Parathyroid adenoma (tissue), 2 donors: Measurements from ENCODE around the gene FAM53A.

Experiments used
- H2AFZ ChIP-seq: fragments of 300-600 bp; sonication (generic); one replicate; pipeline ENCODE4 v1.7.0; 2017; ENCODE audit warnings: antibody characterized with exemption, mild to moderate bottlenecking
- H3K27ac ChIP-seq: fragments of 300-600 bp; sonication (generic); one replicate; pipeline ENCODE4 v1.7.0; 2017
- H3K27me3 ChIP-seq: fragments of 300-600 bp; sonication (generic); one replicate; pipeline ENCODE4 v1.7.0; 2017; ENCODE audit warnings: low read length; ENCODE audit not compliant: control insufficient read depth, insufficient read depth
- H3K36me3 ChIP-seq: fragments of 300-600 bp; sonication (generic); one replicate; pipeline ENCODE4 v1.7.0; 2017; ENCODE audit warnings: low read length; ENCODE audit not compliant: control insufficient read depth, insufficient read depth
- H3K4me1 ChIP-seq: fragments of 300-600 bp; sonication (generic); one replicate; pipeline ENCODE4 v1.7.0; 2017; ENCODE audit warnings: control low read depth
- H3K4me2 ChIP-seq: fragments of 300-600 bp; sonication (generic); one replicate; pipeline ENCODE4 v1.7.0; 2017; ENCODE audit warnings: low read length
- H3K4me3 ChIP-seq: fragments of 300-600 bp; sonication (generic); one replicate; pipeline ENCODE4 v1.7.0; 2017; ENCODE audit warnings: low read depth, low read length
- H3K79me2 ChIP-seq: fragments of 300-600 bp; sonication (generic); one replicate; pipeline ENCODE4 v1.7.0; 2017; ENCODE audit warnings: control low read depth
- H3K9ac ChIP-seq: fragments of 300-600 bp; sonication (generic); one replicate; pipeline ENCODE4 v1.7.0; 2017; ENCODE audit warnings: mild to moderate bottlenecking
- H3K9me3 ChIP-seq: fragments of 300-600 bp; sonication (generic); one replicate; pipeline ENCODE4 v1.7.0; 2017; ENCODE audit warnings: low read length; ENCODE audit not compliant: control insufficient read depth
- CTCF ChIP-seq: fragments of 300-600 bp; sonication (generic); IDR thresholded peaks from one replicate; pipeline ENCODE4 v1.7.0; 2017; ENCODE audit warnings: antibody characterized with exemption, mild to moderate bottlenecking
- donor health status: primary hyperparathyroidism.

FAM53A gene

GRCh38 chr4:1600811-1601532, 83.1 kb downstream of the FAM53A start:
- H3K4me3 ChIP-seq = no peak overlapping the region
- H3K4me2 ChIP-seq = no peak overlapping the region
- H2AFZ ChIP-seq = no peak overlapping the region
- H3K27me3 ChIP-seq = peaks cover 3% of the 10 kb centered on the region
- TF ChIP-seq CTCF = no peak
- H3K27ac ChIP-seq = no peak overlapping the region
- H3K9me3 ChIP-seq = no peaks in the 10 kb centered on the region
- H3K9ac ChIP-seq = no peak overlapping the region
- H3K79me2 ChIP-seq = no peaks in the 10 kb centered on the region
- H3K4me1 ChIP-seq = no peaks in the 10 kb centered on the region
- H3K36me3 ChIP-seq = no peaks in the 10 kb centered on the region

GRCh38 chr4:1600211-1600780, 83.8 kb downstream of the FAM53A start:
- Histone ChIP-seq H3K9ac (no peak overlapping the region), H3K36me3 (no peaks in the 10 kb centered on the region), H3K9me3 (no peaks in the 10 kb centered on the region), H2AFZ (no peak overlapping the region), H3K4me2 (no peak overlapping the region), H3K4me3 (no peak overlapping the region), H3K4me1 (no peaks in the 10 kb centered on the region), H3K27me3 (peaks cover 3% of the 10 kb centered on the region), H3K79me2 (no peaks in the 10 kb centered on the region), H3K27ac (no peak overlapping the region)
- no peak for TF ChIP-seq CTCF

- Histone ChIP-seq H3K27ac (no peak overlapping the region), H3K4me3 (no peak overlapping the region), H3K9me3 (no peaks in the 10 kb centered on the region), H3K4me1 (no peaks in the 10 kb centered on the region), H3K4me2 (no peak overlapping the region), H3K79me2 (no peaks in the 10 kb centered on the region), H3K9ac (no peak overlapping the region), H2AFZ (no peak overlapping the region), H3K36me3 (no peaks in the 10 kb centered on the region), H3K27me3 (peaks cover 3% of the 10 kb centered on the region)
- no peak for TF ChIP-seq CTCF
These were observed 84.5 kb downstream of the FAM53A start for GRCh38 chr4:1599491-1600210.

GRCh38 chr4:1599026-1599481, 85.1 kb downstream of the FAM53A start:
- TF ChIP-seq CTCF = no peak
- no peak overlapping the region for H3K27ac ChIP-seq
- H3K4me3 ChIP-seq = no peak overlapping the region
- H3K4me1 ChIP-seq = no peaks in the 10 kb centered on the region
- peaks cover 3% of the 10 kb centered on the region for H3K27me3 ChIP-seq
- no peaks in the 10 kb centered on the region for H3K36me3 ChIP-seq
- no peaks in the 10 kb centered on the region for H3K9me3 ChIP-seq
- no peaks in the 10 kb centered on the region for H3K79me2 ChIP-seq
- H3K9ac ChIP-seq = no peak overlapping the region
- H3K4me2 ChIP-seq = no peak overlapping the region
- no peak overlapping the region for H2AFZ ChIP-seq
